Adrenal gland (tissue), 12 donors: ENCODE results near the gene CNPPD1. TPM values are rescaled to one million over a fixed set of nuclear protein-coding genes. Genes with fewer than 3 reads are reported as not detected.

Experiments used
- DNase-seq, 7 donors: peaks; one replicate each; pipeline ENCODE4 v3.0.0-alpha.2; 2019 to 2020
- H3K27ac ChIP-seq, 5 donors: fragments of 200-600 bp; sonication (generic) in 4 of 5; 1 replicate in 3 of 5; 2 replicates in 2 of 5; pipeline versions ENCODE4 v1.5.1 to v1.8.0; 2016 to 2020; ENCODE audit warnings: mild to moderate bottlenecking in 1 of 5
- H3K27me3 ChIP-seq: fragments of 200-600 bp; 2 replicates; pipeline ENCODE4 v1.8.0; 2021
- H3K36me3 ChIP-seq, 2 donors: fragments of 200-600 bp; replicated peaks in 1 of 2; 1 replicate in 1 of 2; 2 replicates in 1 of 2; pipeline versions ENCODE4 v1.5.1 to v1.8.0; 2018 to 2022
- H3K4me1 ChIP-seq, 2 donors: fragments of 200-600 bp; replicated peaks in 1 of 2; 1 replicate in 1 of 2; 2 replicates in 1 of 2; pipeline versions ENCODE4 v1.5.1 to v1.8.0; 2018 to 2021
- H3K4me3 ChIP-seq, 4 donors: fragments of 200-600 bp; sonication (generic) in 3 of 4; one replicate each; pipeline ENCODE4 v1.5.1; 2016 to 2018
- H3K9me3 ChIP-seq, 3 donors: fragments of 200-600 bp; sonication (generic) in 1 of 3; replicated peaks in 1 of 3; 1 replicate in 2 of 3; 2 replicates in 1 of 3; pipeline versions ENCODE4 v1.5.1 to v1.8.0; 2016 to 2021
- CTCF ChIP-seq, 6 experiments: fragments of 450-650 bp in 4 of 6; fragments of 200-600 bp in 2 of 6; sonication (generic) in 1 of 6; IDR thresholded peaks; 1 replicate in 5 of 6; 2 replicates in 1 of 6; pipeline versions ENCODE4 v1.5.1 to v1.8.0; 2016 to 2021; ENCODE audit warnings: antibody characterized with exemption in 6 of 6, mild to moderate bottlenecking in 2 of 6, moderate library complexity in 1 of 6
- POLR2A ChIP-seq, 2 donors: fragments of 450-650 bp; IDR thresholded peaks; one replicate each; pipeline ENCODE4 v1.6.1; 2017; ENCODE audit warnings: antibody characterized with exemption in 2 of 2, mild to moderate bottlenecking in 2 of 2, moderate library complexity in 1 of 2
- WGBS, 4 donors: extraction: QIAGEN DNeasy Blood & Tissue Kit in 2 of 4; methylation state at CpG; one replicate each; pipeline versions ENCODE4 v1.1.5 to v1.1.7; 2013 to 2017; 5-methylcytosine and 5-hydroxymethylcytosine counted together
- intact Hi-C, 2 donors: fragments of 100-400 bp; cut with DNase I; formaldehyde crosslinking; loops; one replicate each; pipeline versions ENCODE4 v1.14.1 to v1.15.0; 2022 to 2023
- polyA plus RNA-seq, 3 donors: library from polyadenylated mRNA; stranded (reverse); fragments of 200-250 nt in 2 of 3; fragments of 350-450 nt in 1 of 3; fragmentation: Illumina TruSeq in 1 of 3; extraction: RNeasy Lipid Tissue Mini Kit (QIAGEN cat#74804) in 1 of 3; gene quantifications; one replicate each; pipeline ENCODE4 v1.2.3, GENCODE V29; 2013 to 2014
- total RNA-seq, 9 donors: library from RNA; depleted of rRNA in 4 of 9; stranded (reverse); fragments of >200 nt in 4 of 9; fragments of 120-200 nt in 1 of 9; fragmentation: NEBNext Ultra II Directional in 1 of 9; extraction: Animal tissue kit (Norgen Biotek cat#: 25700) in 1 of 9; gene quantifications; one replicate each; pipeline versions ENCODE4 v1.1.0 to v1.2.4, GENCODE V29; 2013 to 2023
- donor health status: healthy with polysubstance abuse.
- donor health status: Bipolar disorder and iron deficiency.
- donor health status: DM: yes; HTN: yes; CAD: no.
- donor health status: DM: no; HTN: no; CAD: no.
- donor health status: DM: no; HTN: no; CAD: no.
- donor health status: DM: yes; HTN: yes; CAD: no.

Gene CNPPD1
- total and polyA plus RNA-seq, 12 donors: 32.6 to 137 (median 98.9) TPM

- Histone ChIP-seq H3K9me3 (no peaks in the 10 kb centered on the region), H3K27me3 (no peaks in the 10 kb centered on the region), H3K27ac (no peak overlapping the region), H3K4me3 (no peak overlapping the region), H3K4me1 (peaks cover 7 to 14% of the 10 kb centered on the region in 2 donors), H3K36me3 (peaks cover 0 to 64% of the 10 kb centered on the region in 2 donors)
- 93 to 94% (median 93%) methylated on average over 21 to 24 of the region's 24 CpGs for WGBS, 4 donors
- peak in 1 of 7 donors; percentile 18 for DNase-seq
- TF ChIP-seq POLR2A (IDR thresholded peaks at IDR 0.05): no peak
- TF ChIP-seq CTCF (IDR thresholded peaks at IDR 0.05): no peak
- intact Hi-C loops: loop anchor here (5.0 to 10.0 kb wide), 2 partner anchors 38 to 46 kb away; partner anchors contain the start of genes NHEJ1 (in 1 of the 2) and SLC23A3 (in 1 of the 2)
Observed at GRCh38 chr2:219210196-219210885, 33.6 kb upstream of the CNPPD1 start.

GRCh38 chr2:219209236-219210195 is 32.8 kb upstream of the CNPPD1 start:
- peaks cover 0 to 56% of the 10 kb centered on the region in 2 donors for H3K36me3 ChIP-seq

GRCh38 chr2:219207884-219208740 is 31.4 kb upstream of the CNPPD1 start:
- Histone ChIP-seq H3K27me3 (no peaks in the 10 kb centered on the region), H3K36me3 (peaks cover 0 to 42% of the 10 kb centered on the region in 2 donors), H3K27ac (peak overlapping the region in 2 of 5 donors; percentile 95 to 97), H3K9me3 (no peaks in the 10 kb centered on the region), H3K4me3 (peak overlapping the region in 1 of 4 donors; percentile 90), H3K4me1 (peaks cover 7 to 14% of the 10 kb centered on the region in 2 donors)
- peak in 1 of 7 donors; percentile 19 for DNase-seq
- TF ChIP-seq CTCF (IDR thresholded peaks at IDR 0.05) (no peak), POLR2A (IDR thresholded peaks at IDR 0.05) (no peak)
- intact Hi-C loops: no loop called here
- 65 to 77% (median 74%) methylated on average over 17 of the region's 17 CpGs for WGBS, 4 donors

More at GRCh38 chr2:219209236-219210195, 32.8 kb upstream of the CNPPD1 start:
- TF ChIP-seq POLR2A (IDR thresholded peaks at IDR 0.05) (no peak), CTCF (IDR thresholded peaks at IDR 0.05) (no peak)
- Histone ChIP-seq H3K4me1 (peaks cover 7 to 14% of the 10 kb centered on the region in 2 donors), H3K27ac (no peak overlapping the region), H3K27me3 (no peaks in the 10 kb centered on the region), H3K9me3 (no peaks in the 10 kb centered on the region), H3K4me3 (no peak overlapping the region)
- 78 to 83% (median 82%) methylated on average over 17 to 18 of the region's 18 CpGs for WGBS, 4 donors
- intact Hi-C loops: loop anchor here (5.0 to 10.0 kb wide), 2 partner anchors 37 to 45 kb away; partner anchors contain the start of genes NHEJ1 (in 1 of the 2) and SLC23A3 (in 1 of the 2)
- DNase-seq: peak in 1 of 7 donors; percentile 18
